GM12872 (cell line): ENCODE data around the gene RNF152.

Experiments used
- TF ChIP-seq, protein P1 (sequence below): IDR thresholded peaks from 3 replicates; pipeline ENCODE4 v1.5.1; 2011; ENCODE audit warnings: low read depth, mild to moderate bottlenecking, low read length, moderate library complexity; ENCODE audit not compliant: insufficient read depth

Gene RNF152

DNA sequence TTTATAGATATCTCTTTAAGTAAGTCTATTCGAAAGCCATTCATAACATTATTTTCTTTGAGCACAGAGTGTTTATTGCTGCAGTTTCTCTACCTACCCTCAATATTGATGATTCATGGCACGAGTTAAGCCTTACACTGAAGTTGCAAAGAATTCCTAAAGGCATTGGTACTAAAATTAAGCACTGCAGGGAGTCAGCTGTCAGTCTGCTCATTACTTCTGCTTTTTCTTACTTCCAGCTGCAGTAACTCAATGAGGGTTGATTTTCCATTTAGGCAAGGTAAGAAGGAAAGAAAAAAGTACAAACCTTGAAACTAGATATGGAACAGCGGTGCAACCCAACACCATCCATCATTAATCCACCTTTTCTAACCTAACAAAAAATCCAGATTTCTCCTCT is 65.2 kb downstream of the RNF152 start:
- TF ChIP-seq, protein P1, sequence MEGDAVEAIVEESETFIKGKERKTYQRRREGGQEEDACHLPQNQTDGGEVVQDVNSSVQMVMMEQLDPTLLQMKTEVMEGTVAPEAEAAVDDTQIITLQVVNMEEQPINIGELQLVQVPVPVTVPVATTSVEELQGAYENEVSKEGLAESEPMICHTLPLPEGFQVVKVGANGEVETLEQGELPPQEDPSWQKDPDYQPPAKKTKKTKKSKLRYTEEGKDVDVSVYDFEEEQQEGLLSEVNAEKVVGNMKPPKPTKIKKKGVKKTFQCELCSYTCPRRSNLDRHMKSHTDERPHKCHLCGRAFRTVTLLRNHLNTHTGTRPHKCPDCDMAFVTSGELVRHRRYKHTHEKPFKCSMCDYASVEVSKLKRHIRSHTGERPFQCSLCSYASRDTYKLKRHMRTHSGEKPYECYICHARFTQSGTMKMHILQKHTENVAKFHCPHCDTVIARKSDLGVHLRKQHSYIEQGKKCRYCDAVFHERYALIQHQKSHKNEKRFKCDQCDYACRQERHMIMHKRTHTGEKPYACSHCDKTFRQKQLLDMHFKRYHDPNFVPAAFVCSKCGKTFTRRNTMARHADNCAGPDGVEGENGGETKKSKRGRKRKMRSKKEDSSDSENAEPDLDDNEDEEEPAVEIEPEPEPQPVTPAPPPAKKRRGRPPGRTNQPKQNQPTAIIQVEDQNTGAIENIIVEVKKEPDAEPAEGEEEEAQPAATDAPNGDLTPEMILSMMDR, result no peak

DNA sequence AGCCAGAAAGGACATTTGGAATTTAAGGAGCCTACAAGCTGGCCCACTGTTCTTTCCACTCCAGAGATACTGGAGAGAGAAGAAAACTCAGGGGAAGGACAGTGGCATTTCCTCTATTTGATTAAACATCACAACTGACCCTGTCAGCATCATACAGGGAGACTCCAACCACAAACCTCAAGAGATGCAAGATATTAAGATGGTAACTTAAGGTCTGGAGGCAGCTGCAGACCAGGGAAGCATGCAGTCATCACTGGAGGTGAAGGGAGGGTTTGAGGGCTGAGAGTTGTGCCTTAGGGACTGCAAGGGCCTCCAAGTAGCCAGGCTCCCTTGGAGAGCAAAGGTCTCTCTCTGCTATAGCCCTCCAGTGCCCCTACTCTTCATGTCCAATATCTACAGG is 67.4 kb downstream of the RNF152 start:
- TF ChIP-seq, protein P1, result no peak

DNA sequence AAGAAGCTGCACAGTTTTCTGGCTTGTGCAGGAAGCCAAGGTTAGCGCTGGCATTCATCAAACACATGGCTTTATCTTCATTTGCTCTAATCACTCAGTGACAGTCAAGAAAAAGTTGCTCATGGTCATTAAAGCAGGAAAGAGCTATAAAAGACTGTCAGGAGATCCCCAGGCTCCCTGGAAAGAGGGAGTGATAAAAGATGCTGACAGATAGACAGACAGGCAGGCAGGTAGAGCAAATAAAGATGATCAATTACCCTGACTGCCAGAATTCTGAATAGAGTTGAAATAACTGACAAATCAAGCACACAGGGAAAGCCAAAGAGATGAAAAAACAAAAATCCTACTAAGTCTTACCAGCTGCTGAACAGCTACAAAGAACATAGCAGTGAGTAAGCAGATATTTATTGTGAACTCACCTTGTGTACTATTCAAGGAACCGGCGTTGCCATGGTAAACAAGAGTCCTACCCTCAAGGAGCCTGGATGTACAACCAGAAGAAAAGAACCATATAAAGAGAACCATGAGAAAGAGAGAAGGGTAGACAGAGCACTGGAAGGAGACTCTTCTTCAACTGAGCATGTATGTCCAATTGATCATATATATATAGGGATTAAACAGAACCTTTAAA is 68.0 kb downstream of the RNF152 start:
- TF ChIP-seq, protein P1, result no peak

DNA sequence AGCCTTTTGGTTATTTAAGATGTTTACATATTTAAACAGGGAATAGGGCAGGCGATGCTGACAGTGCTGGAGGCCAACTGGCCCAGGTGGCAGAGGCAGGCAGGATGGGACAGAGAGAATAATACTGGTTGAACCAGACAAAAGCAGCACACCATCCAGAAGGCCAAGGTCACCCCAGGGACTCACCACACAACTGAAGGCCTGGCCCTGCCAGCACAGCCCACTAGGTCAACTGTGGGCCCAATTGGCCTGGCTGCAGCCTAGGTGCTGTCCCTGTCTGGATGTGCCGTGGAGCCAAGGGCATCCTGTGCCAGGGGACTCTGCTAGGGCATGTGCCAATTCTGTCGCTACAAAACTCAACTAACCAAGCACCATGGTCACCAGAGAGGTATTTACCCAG is 69.2 kb downstream of the RNF152 start:
- TF ChIP-seq, protein P1, result no peak

DNA sequence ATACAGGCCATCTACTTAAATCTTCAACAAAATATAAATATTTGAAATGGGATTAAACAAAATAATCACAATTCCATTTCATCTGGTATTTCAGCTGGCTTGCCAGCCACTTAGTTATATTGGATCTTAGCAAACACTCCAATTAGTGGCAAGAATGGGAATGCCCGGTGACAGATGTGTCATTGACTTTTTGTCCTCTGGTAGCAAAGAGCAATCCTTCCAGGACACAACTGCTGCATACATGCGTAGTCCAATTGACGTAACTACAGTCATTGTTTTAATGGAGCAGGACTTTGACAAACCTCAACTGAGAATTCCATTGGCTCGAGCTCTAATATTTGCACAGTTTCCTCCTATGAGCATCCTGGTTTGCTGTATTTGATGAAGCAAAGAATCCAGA is 69.9 kb downstream of the RNF152 start:
- TF ChIP-seq, protein P1, result no peak

DNA sequence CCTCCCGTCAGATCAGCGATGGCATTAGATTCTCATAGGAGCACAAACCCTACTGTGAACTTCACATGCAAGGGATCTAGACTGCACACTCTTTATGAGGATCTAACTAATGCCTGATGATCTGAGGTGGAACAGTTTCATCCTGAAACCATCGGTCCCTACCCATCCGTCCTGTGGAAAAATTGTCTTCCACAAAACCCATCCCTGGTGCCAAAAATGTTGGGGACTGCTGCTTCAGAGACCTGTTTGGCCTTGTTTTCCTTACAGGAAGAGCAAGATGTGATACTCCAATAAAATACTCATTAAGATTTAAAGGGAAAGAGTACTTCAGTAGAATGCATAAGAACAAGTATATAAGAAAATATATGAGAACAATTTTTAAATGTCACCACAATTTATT is 71.1 kb downstream of the RNF152 start:
- TF ChIP-seq, protein P1, result no peak

DNA sequence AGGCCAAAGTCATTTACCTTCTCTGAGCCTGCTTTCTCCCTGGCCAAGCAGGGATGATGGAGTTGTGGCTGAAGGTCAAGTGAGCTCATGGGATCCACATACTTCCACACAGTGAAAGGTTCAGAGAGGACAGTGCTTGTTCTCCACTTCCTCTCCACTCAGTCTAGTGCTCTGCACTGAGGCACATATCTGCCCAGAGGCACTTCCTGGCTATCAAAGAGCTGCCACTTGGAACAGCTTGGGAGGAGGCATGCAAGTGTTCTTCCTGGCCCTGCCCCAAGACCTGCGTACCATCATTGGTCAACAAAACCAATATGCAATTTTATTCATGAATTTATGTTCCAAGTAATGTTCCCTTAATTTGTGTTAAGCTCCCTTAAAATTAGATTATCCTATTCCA is 71.9 kb downstream of the RNF152 start:
- TF ChIP-seq, protein P1, result no peak
